Measurements from ENCODE around the gene BPIFA1. TPM values are rescaled to one million over a fixed set of nuclear protein-coding genes. Genes with fewer than 3 reads are reported as not detected.

Gene BPIFA1
- total and polyA plus RNA-seq, 2 of the 8 experiments (the other 6 are each of a cell fraction or from before 2014, with no cell fraction given): not detected

DNA sequence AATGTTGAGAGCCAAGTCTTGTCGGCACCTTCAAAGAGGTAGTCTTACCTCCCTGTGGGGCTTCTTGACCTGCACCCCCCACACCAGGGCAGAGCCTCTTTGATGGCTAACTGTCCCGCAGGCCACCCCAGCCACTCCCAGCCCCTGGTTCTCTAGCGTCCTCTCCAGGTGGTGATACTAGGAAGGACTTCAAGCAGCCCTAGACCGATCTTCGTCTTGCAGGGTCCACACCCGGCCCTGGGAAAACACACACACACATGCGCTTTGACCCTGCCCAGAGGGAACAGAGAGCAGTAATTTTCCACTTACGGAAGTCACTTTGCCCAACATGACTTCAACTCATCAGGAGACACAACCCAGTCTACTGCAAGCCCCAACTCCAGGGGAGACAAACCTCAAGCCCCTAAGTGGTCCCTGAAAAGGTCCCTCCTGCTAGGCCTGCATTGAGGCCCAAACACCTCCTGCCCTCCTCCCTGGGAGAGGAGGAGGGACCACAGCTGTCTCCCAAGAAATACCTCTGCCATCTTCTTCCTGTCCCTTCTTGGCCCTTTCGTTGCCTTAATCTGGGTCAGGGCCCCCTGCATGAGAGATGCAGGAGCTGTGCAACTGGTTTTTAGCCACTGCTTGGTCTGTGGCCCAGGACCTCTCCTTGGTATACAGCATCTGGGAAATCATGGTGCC lies 44.3 kb downstream of the BPIFA1 start (continued):
- TF ChIP-seq SUZ12 (IDR thresholded peaks at IDR 0.05; ENCODE audit: low read length): no peak
- no peak for TF ChIP-seq ZNF274 (IDR thresholded peaks at IDR 0.05; ENCODE audit: borderline replicate concordance, extremely low read depth, low read length)
- TF ChIP-seq SIN3A (conservative IDR thresholded peaks at IDR 0.05 in 1 of 2, IDR thresholded peaks at IDR 0.05 in 1 of 2; ENCODE audit: low read depth in 1 of 2, low read length in 2 of 2): no peak
- TF ChIP-seq HDAC2 (IDR thresholded peaks at IDR 0.05; ENCODE audit: borderline replicate concordance in 1 of 2, low read depth in 2 of 2, low read length in 2 of 2): no peak
- no peak for TF ChIP-seq RBBP5 (IDR thresholded peaks at IDR 0.05; ENCODE audit: borderline replicate concordance, low read depth, low read length)
- TF ChIP-seq BACH1 (IDR thresholded peaks at IDR 0.05; ENCODE audit: low read length): no peak
